Measurements from ENCODE around the gene AEBP2.

Gene AEBP2

GRCh38 chr12:19443585-19443984 lies 4.3 kb downstream of the AEBP2 start:
- no peak overlapping the region for H3K4me3 ChIP-seq (ENCODE audit: control insufficient read depth, low read depth, low read length)
- no peak for DNase-seq (ENCODE audit: low read depth)
- TF ChIP-seq, protein P1, sequence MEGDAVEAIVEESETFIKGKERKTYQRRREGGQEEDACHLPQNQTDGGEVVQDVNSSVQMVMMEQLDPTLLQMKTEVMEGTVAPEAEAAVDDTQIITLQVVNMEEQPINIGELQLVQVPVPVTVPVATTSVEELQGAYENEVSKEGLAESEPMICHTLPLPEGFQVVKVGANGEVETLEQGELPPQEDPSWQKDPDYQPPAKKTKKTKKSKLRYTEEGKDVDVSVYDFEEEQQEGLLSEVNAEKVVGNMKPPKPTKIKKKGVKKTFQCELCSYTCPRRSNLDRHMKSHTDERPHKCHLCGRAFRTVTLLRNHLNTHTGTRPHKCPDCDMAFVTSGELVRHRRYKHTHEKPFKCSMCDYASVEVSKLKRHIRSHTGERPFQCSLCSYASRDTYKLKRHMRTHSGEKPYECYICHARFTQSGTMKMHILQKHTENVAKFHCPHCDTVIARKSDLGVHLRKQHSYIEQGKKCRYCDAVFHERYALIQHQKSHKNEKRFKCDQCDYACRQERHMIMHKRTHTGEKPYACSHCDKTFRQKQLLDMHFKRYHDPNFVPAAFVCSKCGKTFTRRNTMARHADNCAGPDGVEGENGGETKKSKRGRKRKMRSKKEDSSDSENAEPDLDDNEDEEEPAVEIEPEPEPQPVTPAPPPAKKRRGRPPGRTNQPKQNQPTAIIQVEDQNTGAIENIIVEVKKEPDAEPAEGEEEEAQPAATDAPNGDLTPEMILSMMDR (IDR thresholded peaks at IDR 0.05; ENCODE audit: control insufficient read depth, insufficient read depth, low read depth, low read length, missing control alignments) = no peak

DNA sequence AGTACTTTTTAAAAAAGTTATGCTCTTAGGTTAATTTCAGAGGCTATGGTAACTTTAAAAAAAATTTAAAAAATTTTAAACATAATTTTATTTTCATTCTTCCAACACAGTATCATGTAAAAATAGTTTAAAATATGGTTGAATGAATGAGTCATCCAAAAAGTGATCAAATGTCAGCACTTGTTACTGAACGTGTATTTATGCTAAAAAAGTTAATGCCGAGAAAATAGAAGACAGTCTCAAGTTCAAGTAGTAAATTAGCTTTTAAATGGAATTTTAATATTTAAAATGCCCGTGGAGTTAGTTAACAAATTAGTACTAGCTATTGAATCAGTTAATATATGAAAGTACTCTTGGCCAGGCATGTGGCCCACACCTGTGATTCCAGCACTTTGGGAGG lies 4.8 kb downstream of the AEBP2 start:
- DNase-seq (ENCODE audit: low read depth) = no peak
- TF ChIP-seq, protein P1 (IDR thresholded peaks at IDR 0.05; ENCODE audit: control insufficient read depth, insufficient read depth, low read depth, low read length, missing control alignments) = no peak
- H3K4me3 ChIP-seq (ENCODE audit: control insufficient read depth, low read depth, low read length) = no peak overlapping the region

DNA sequence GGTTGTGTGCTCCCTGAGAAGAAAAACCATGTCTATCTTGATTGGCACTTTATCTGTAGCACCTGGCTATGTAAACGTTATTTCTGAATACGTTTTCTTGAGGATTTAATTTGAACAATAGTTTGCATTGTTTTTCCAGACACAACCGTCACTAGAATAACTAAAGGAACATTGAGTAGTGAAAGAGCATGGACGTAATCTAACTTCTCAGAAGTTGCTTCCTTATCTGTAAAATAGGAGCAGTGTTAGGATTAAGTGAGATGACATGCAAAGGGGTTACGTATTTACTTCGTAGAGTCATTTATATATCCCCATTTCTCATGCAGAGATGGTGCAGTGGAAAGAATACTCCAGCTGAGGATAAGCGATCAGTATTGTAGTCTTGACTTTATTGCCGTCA lies 8.1 kb downstream of the AEBP2 start:
- no peak overlapping the region for H3K4me3 ChIP-seq (ENCODE audit: control insufficient read depth, low read depth, low read length)
- DNase-seq (ENCODE audit: low read depth) = no peak
- TF ChIP-seq, protein P1 (IDR thresholded peaks at IDR 0.05; ENCODE audit: control insufficient read depth, insufficient read depth, low read depth, low read length, missing control alignments) = no peak

- no peak for DNase-seq (ENCODE audit: low read depth)
- no peak overlapping the region for H3K4me3 ChIP-seq (ENCODE audit: control insufficient read depth, low read depth, low read length)
- TF ChIP-seq, protein P1 (IDR thresholded peaks at IDR 0.05; ENCODE audit: control insufficient read depth, insufficient read depth, low read depth, low read length, missing control alignments) = no peak
These were observed 10.5 kb downstream of the AEBP2 start for GRCh38 chr12:19449814-19450213.

DNA sequence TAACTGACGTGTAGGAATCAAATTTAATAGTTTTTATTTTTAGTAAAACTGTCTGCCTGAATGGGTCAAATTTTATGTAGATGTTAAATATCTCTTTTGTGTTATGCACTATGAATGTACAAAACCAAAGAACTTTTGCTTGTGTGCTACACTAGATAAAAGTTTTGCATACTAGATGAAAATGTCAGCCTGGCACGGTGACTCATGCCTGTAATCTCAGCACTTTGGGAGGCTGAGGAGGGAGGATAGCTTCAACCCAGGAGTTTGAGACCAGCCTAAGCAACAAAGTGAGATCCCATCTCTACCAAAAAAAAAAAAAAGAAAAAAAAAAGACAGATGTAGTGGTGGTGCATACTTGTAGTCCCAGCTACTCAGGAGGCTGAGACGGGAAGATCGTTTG lies 11.1 kb downstream of the AEBP2 start:
- TF ChIP-seq, protein P1 (IDR thresholded peaks at IDR 0.05; ENCODE audit: control insufficient read depth, insufficient read depth, low read depth, low read length, missing control alignments) = no peak
- no peak for DNase-seq (ENCODE audit: low read depth)
- H3K4me3 ChIP-seq (ENCODE audit: control insufficient read depth, low read depth, low read length) = no peak overlapping the region

DNA sequence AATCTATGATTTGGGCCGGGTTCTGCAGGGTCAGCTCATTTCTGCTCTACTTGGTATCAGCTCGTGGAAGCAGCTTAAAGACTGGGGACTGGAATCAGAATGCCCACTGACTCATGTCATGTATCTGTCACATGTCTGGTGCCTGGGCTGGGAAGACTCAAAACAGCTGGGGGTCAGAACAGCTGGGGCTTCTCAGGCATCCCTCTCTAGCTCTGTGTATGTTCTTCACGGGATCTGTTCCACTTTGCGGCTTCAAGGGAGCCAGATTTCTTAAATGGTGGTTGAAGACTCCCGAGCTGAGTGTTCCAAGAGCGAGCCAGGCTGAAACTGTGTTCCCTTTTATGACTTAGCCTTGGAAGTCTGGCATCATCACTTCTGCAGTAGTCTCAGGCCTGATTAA lies 11.9 kb downstream of the AEBP2 start:
- DNase-seq (ENCODE audit: low read depth) = no peak
- TF ChIP-seq, protein P1 (IDR thresholded peaks at IDR 0.05; ENCODE audit: control insufficient read depth, insufficient read depth, low read depth, low read length, missing control alignments) = no peak
- H3K4me3 ChIP-seq (ENCODE audit: control insufficient read depth, low read depth, low read length) = no peak overlapping the region

DNA sequence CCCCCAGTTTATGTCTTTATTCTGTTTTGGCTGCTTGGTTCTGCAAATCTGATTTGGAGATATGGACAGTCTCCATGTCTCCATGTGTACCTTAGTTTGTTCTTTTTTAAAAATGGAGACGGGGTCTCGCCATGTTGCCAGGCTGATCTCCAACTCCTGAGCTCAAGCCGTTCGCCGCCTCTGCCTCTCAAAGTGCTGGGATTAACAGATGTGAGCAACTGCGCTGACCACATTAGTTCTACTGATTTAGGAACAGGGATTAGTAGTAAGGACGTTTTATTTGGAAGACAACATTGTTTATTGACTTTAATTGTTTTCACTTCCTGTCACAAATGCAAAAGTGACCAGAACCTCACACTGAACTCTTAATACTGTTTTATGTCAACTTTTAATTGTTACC lies 14.7 kb downstream of the AEBP2 start:
- H3K4me3 ChIP-seq (ENCODE audit: control insufficient read depth, low read depth, low read length) = no peak overlapping the region
- TF ChIP-seq, protein P1 (IDR thresholded peaks at IDR 0.05; ENCODE audit: control insufficient read depth, insufficient read depth, low read depth, low read length, missing control alignments) = no peak
- DNase-seq (ENCODE audit: low read depth) = no peak

All from AG09309 (cell line).